GM12801 (cell line): Measurements from ENCODE around the gene CPNE8.

Source experiments
- TF ChIP-seq, protein P1 (sequence below): IDR thresholded peaks from one replicate; pipeline ENCODE4 v1.5.1; 2011; ENCODE audit warnings: control low read depth; ENCODE audit not compliant: insufficient read length; ENCODE audit errors: extremely low read depth

CPNE8 gene

DNA sequence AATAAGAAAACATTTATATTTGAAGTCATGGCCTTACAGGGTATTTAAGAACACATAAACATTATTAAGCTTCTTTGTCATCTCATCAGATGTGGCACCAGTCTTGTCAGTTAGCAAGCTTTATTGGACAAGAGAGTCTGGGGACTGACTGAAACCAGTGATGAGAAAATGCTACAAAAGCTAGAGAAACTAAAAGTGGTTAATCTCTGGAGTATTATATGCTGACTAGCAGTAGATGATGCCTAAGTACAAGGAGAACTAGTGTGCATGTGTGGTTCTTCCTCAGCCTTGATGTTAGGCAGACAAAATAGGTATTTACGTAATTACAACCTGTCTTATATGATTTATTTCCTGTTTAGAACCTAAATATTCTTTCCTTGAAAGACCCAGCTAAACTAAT, 176.5 kb downstream of the CPNE8 start:
- TF ChIP-seq, protein P1, sequence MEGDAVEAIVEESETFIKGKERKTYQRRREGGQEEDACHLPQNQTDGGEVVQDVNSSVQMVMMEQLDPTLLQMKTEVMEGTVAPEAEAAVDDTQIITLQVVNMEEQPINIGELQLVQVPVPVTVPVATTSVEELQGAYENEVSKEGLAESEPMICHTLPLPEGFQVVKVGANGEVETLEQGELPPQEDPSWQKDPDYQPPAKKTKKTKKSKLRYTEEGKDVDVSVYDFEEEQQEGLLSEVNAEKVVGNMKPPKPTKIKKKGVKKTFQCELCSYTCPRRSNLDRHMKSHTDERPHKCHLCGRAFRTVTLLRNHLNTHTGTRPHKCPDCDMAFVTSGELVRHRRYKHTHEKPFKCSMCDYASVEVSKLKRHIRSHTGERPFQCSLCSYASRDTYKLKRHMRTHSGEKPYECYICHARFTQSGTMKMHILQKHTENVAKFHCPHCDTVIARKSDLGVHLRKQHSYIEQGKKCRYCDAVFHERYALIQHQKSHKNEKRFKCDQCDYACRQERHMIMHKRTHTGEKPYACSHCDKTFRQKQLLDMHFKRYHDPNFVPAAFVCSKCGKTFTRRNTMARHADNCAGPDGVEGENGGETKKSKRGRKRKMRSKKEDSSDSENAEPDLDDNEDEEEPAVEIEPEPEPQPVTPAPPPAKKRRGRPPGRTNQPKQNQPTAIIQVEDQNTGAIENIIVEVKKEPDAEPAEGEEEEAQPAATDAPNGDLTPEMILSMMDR, result no peak

DNA sequence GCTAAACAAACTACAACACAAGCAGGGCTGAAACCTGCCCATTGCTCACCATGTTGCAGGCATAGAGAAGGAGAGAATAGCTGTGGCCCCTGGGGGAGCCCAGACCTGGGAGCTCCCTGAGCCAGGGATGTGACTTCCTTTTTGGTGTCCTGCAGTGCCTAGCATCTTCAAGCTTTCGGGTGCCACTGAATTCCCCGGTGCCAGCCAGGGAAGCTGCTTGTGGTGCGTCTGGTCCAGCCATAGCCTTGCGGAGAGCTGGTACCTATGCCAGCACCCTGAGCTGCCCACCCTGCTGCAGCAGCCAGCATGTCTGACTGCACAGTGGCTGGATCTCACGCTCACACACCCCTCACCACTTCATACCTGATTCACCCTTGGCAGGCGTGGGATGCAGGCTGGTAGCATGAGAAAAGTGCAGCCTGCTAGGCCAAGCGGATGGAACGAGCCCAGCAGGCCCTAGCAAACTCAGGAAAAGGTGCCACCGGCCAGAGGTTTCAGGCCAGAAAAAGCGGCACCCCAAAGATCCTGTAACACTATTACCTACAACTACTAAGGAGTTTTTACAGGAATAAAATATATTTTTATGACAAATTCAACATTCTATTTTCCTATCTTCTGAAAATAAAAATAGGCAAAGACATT, 183.7 kb downstream of the CPNE8 start:
- TF ChIP-seq, protein P1, result no peak

DNA sequence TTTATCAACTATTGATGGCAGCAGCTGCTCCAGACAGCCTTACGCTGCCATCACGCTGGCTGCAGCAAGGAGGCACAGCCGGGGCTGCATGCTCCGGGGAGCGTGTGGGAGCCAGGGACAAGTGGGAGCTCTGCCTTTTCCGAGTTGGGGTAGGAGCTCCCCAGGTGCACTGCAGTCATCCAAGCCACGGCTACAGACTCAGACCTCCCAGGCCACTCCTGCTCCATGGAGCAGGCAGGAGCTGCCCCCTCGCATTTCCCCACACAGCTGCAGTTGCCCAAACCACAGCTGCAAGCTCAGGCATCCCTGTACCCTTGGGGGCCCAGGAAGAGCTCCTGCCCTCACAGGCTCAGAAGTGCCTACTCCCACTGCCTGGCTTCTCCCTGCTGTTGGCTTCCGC, 184.7 kb downstream of the CPNE8 start:
- TF ChIP-seq, protein P1, result no peak

DNA sequence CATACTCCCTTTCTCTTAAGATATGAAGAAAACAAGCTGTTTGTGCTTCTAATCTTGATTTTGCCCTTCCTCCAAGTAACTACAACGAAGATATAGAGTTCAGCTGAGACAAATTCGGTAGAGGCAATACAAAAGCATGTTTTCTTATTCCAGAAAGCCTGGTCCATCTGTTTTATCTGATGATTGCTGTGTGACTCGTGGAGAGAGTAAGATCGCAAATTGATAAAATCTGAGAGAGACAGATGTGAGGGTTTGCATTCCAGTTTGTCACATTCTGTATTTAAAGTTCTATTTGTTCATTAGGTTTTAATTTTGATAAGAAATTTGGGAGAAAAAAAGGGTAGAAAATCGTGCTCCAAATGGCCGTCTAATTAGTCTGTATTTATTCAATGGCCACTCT, 192.1 kb downstream of the CPNE8 start:
- TF ChIP-seq, protein P1, result no peak

DNA sequence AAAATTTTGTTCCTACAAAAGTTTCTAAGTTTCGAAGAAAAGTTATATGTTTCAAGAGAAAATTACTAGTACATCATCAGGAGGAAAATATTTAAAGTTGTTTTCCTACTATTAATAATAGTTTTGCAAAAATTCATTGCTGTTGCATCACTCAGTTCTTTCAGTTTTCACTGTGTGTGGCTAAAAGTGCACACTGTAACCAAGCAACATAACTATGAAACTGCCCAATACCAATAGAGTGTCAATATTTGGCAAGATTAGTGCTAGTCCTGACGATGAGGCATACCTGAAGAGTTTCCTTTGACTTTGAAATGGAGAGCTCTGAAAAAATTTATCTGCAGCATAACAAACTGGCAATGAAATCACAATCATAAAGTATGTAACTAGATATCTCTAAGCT, 194.3 kb downstream of the CPNE8 start:
- TF ChIP-seq, protein P1, result no peak

DNA sequence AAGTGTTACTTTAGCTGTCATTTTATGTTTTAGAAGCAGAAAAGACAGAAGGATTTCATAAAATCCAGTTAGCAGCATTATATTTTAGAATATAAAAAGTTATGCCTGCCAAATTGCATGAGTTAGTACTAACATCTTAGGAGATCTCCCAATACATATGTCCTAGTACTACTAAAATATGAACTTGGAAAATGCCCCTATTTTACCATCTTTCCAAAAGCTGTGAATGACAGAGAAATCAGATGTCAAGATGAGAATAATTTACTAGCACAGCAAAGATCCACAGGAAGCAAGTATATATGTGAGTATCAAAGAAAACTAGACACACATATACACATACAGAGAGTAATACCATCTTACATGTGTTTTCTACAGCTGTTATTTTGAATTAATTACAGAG, 196.9 kb downstream of the CPNE8 start:
- TF ChIP-seq, protein P1, result no peak

DNA sequence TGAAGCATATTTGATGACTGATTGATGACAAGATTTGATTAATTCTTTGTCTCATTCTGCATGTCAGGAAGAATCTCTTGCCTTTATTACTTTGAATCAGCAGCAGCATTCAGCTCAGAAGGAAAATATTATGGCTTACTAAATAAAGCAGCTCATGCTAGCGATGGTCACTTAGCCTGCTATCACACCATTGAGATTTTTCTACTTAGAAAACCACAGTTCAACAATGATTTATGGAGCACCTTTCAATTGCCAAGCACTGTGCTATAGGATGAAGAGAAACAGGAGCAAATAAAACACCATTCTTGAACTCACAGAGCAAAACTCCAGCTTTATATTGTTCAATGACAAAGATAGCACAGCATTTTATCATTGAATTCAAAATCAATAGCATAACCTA, 197.7 kb downstream of the CPNE8 start:
- TF ChIP-seq, protein P1, result no peak
